MM.1S (cell line): ENCODE results near the gene MANBA.

Experiments used
- DNase-seq: peaks from one replicate; pipeline ENCODE4 v3.0.0-alpha.2; 2015
- H2AFZ ChIP-seq: fragments of 300-600 bp; sonication (generic); 2 replicates; pipeline ENCODE4 v1.6.0; 2016; ENCODE audit warnings: antibody characterized with exemption, low read length
- H3F3A ChIP-seq: fragments of 300-600 bp; sonication (generic); 2 replicates; pipeline ENCODE4 v1.6.1; 2016; ENCODE audit warnings: mild to moderate bottlenecking, antibody characterized with exemption, low read length, moderate library complexity, mixed read lengths; ENCODE audit not compliant: insufficient read depth
- H3K27ac ChIP-seq: fragments of 300-600 bp; sonication (generic); 2 replicates; pipeline ENCODE4 v1.5.1; 2016; ENCODE audit warnings: mild to moderate bottlenecking, low read length
- H3K27me3 ChIP-seq: fragments of 300-600 bp; sonication (generic); replicated peaks from 2 replicates; pipeline ENCODE4 v1.6.0; 2016; ENCODE audit warnings: low read length; ENCODE audit not compliant: insufficient read depth
- H3K36me3 ChIP-seq: fragments of 300-600 bp; sonication (generic); replicated peaks from 2 replicates; pipeline ENCODE4 v1.6.1; 2016; ENCODE audit warnings: mild to moderate bottlenecking, low read length, mixed read lengths; ENCODE audit not compliant: insufficient read depth
- H3K4me1 ChIP-seq: fragments of 300-600 bp; sonication (generic); 2 replicates; pipeline ENCODE4 v1.6.1; 2016; ENCODE audit warnings: low read length, mixed read lengths
- H3K4me2 ChIP-seq: fragments of 300-600 bp; sonication (generic); 2 replicates; pipeline ENCODE4 v1.6.0; 2016; ENCODE audit warnings: low read depth, low read length
- H3K4me3 ChIP-seq: fragments of 300-600 bp; sonication (generic); 2 replicates; pipeline ENCODE4 v1.5.1; 2016; ENCODE audit warnings: low read length, mixed read lengths
- H3K79me2 ChIP-seq: fragments of 300-600 bp; sonication (generic); 2 replicates; pipeline ENCODE4 v1.6.1; 2016; ENCODE audit warnings: mixed run types, low read length, mixed read lengths
- H3K9ac ChIP-seq: fragments of 300-600 bp; sonication (generic); 2 replicates; pipeline ENCODE4 v1.6.1; 2016; ENCODE audit warnings: low read length, mixed read lengths
- H3K9me2 ChIP-seq: fragments of 300-600 bp; sonication (generic); replicated peaks from 2 replicates; pipeline ENCODE4 v1.6.1; 2016; ENCODE audit warnings: mild to moderate bottlenecking, low read length, mixed read lengths; ENCODE audit not compliant: insufficient read depth
- H3K9me3 ChIP-seq: fragments of 300-600 bp; sonication (generic); replicated peaks from 2 replicates; pipeline ENCODE4 v1.6.1; 2016; ENCODE audit warnings: mild to moderate bottlenecking, low read length, mixed read lengths; ENCODE audit not compliant: insufficient read depth
- H4K20me1 ChIP-seq: fragments of 300-600 bp; sonication (generic); 2 replicates; pipeline ENCODE4 v1.6.1; 2016; ENCODE audit warnings: mild to moderate bottlenecking, low read length, moderate library complexity, mixed read lengths; ENCODE audit not compliant: insufficient read depth
- EZH2 ChIP-seq: fragments of 300-600 bp; sonication (generic); optimal IDR thresholded peaks from 2 replicates; pipeline ENCODE3; 2017; ENCODE audit warnings: low read depth, mild to moderate bottlenecking, antibody characterized with exemption, low read length, mixed read lengths
- EZH2phosphoT487 ChIP-seq: fragments of 300-600 bp; sonication (generic); IDR thresholded peaks from 2 replicates; pipeline ENCODE4 v1.6.1; 2018; ENCODE audit warnings: antibody characterized with exemption, low read length
- TF ChIP-seq, protein P1 (sequence below): fragments of 300-600 bp; sonication (generic); IDR thresholded peaks from 2 replicates; pipeline ENCODE4 v1.5.1; 2016; ENCODE audit warnings: antibody characterized with exemption, low read length, mixed read lengths

Gene MANBA

DNA sequence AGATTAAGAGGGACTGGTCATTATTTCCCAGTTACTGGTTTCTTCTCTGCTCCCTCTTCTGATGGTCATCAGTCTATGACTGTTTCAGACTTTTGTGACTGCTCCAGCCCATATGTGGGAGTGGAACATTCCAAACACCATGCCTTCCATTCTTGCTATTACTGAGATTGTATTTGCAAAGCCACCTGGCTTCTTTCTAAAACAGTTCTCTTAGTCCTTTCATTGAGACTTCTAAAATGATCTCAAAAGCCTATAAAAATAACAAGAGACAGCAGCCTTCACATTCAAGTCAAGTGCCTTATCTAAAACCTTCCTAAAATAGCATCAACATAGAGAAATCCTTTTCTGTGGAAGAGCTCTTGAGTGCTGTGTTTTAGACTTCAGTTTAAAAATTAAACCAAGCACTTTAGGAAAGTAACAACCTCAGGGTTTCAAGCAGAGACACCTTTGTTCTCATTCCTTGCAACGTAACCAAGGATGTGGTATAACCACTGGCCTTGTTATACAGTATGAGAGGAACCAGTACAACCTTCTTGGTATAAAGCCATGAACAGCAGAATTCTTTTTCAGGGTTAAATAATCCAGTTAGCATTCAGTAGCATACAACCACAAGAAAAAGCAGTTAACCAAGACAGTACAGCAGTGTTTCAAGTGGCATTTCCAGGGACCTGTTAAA is 162.5 kb downstream of the MANBA start:
- H3K4me1 ChIP-seq, result no peaks in the 10 kb centered on the region
- H3K79me2 ChIP-seq, result no peaks in the 10 kb centered on the region
- H4K20me1 ChIP-seq, result no peaks in the 10 kb centered on the region
- DNase-seq, result no peak
- peaks cover 17% of the 10 kb centered on the region for H3K36me3 ChIP-seq
- no peaks in the 10 kb centered on the region for H3K27me3 ChIP-seq
- H3K9ac ChIP-seq, result no peak overlapping the region
- no peaks in the 10 kb centered on the region for H3K9me3 ChIP-seq
- no peaks in the 10 kb centered on the region for H3F3A ChIP-seq
- TF ChIP-seq EZH2, result no peak
- TF ChIP-seq, protein P1, sequence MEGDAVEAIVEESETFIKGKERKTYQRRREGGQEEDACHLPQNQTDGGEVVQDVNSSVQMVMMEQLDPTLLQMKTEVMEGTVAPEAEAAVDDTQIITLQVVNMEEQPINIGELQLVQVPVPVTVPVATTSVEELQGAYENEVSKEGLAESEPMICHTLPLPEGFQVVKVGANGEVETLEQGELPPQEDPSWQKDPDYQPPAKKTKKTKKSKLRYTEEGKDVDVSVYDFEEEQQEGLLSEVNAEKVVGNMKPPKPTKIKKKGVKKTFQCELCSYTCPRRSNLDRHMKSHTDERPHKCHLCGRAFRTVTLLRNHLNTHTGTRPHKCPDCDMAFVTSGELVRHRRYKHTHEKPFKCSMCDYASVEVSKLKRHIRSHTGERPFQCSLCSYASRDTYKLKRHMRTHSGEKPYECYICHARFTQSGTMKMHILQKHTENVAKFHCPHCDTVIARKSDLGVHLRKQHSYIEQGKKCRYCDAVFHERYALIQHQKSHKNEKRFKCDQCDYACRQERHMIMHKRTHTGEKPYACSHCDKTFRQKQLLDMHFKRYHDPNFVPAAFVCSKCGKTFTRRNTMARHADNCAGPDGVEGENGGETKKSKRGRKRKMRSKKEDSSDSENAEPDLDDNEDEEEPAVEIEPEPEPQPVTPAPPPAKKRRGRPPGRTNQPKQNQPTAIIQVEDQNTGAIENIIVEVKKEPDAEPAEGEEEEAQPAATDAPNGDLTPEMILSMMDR, result no peak
- TF ChIP-seq EZH2phosphoT487, result no peak
- no peak overlapping the region for H3K4me3 ChIP-seq
- H3K4me2 ChIP-seq, result no peak overlapping the region
- H3K27ac ChIP-seq, result no peak overlapping the region
- no peaks in the 10 kb centered on the region for H3K9me2 ChIP-seq
- no peak overlapping the region for H2AFZ ChIP-seq

DNA sequence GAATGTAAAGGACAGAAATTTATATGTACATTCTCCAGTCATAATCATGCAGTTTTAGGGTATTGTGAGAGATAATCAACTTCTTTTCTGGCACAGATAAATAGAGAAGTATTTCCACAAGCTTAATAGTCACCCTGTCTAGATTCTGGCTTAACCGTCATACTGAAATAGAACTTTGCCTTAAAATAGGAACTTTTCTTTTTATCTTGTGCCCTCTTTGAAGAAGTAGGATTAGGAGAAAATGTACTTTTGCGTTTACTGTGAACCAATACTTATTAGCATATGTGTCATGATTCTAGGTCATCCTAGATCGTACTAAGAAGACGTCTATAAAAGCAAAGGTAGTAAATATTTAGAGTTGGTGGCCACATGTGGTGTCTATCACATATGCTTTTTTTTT is 164.2 kb downstream of the MANBA start:
- H3K9me3 ChIP-seq, result no peaks in the 10 kb centered on the region
- H3K9ac ChIP-seq, result no peak overlapping the region
- H3F3A ChIP-seq, result no peaks in the 10 kb centered on the region
- DNase-seq, result no peak
- H3K79me2 ChIP-seq, result no peaks in the 10 kb centered on the region
- no peak overlapping the region for H3K4me2 ChIP-seq
- H2AFZ ChIP-seq, result no peak overlapping the region
- no peaks in the 10 kb centered on the region for H4K20me1 ChIP-seq
- TF ChIP-seq EZH2phosphoT487, result no peak
- no peak for TF ChIP-seq EZH2
- TF ChIP-seq, protein P1, result no peak
- H3K36me3 ChIP-seq, result peaks cover 14% of the 10 kb centered on the region; the same call in 1 of the 2 replicates
- H3K27ac ChIP-seq, result no peak overlapping the region
- no peak overlapping the region for H3K4me3 ChIP-seq
- no peaks in the 10 kb centered on the region for H3K27me3 ChIP-seq
- no peaks in the 10 kb centered on the region for H3K9me2 ChIP-seq
- H3K4me1 ChIP-seq, result no peaks in the 10 kb centered on the region

DNA sequence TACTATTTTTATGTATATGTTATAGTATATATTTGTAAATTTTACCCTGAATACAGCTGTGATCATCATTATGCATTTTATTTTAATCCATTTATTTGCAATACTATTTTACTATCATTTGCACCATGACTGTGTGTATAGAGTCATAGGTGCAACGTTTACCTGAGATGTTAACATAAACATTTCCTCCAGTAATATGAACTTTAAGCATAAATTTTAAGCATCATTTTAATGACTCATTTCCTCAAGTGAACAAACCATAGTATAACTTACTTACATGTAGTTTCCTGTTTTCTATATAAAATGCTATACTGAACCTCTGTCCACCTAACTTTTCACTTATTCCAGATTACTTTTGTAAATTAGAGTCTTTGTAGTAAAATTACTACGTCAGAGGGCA is 166.8 kb downstream of the MANBA start:
- no peaks in the 10 kb centered on the region for H3F3A ChIP-seq
- H3K36me3 ChIP-seq, result peaks cover 14% of the 10 kb centered on the region; the same call in 1 of the 2 replicates
- no peak overlapping the region for H3K4me2 ChIP-seq
- H4K20me1 ChIP-seq, result no peaks in the 10 kb centered on the region
- H3K9me2 ChIP-seq, result no peaks in the 10 kb centered on the region
- no peak overlapping the region for H2AFZ ChIP-seq
- DNase-seq, result no peak
- H3K27ac ChIP-seq, result no peak overlapping the region
- H3K9me3 ChIP-seq, result no peaks in the 10 kb centered on the region
- no peak overlapping the region for H3K4me3 ChIP-seq
- no peaks in the 10 kb centered on the region for H3K79me2 ChIP-seq
- no peak overlapping the region for H3K9ac ChIP-seq
- no peaks in the 10 kb centered on the region for H3K27me3 ChIP-seq
- TF ChIP-seq, protein P1, result no peak
- TF ChIP-seq EZH2phosphoT487, result no peak
- no peak for TF ChIP-seq EZH2
- no peaks in the 10 kb centered on the region for H3K4me1 ChIP-seq
